ENCODE results near the gene CETN1.
A peak's percentile ranks its signal among the peaks of the same experiment; 100 is the strongest.

CETN1 gene

GRCh38 chr18:577643-578375, 2.4 kb upstream of the CETN1 start:
- DNase-seq = no peak

GRCh38 chr18:579238-579637, 942 bp upstream of the CETN1 start:
- no peak for DNase-seq

- DNase-seq = no peak
Observed at GRCh38 chr18:581096-581495, 916 bp downstream of the CETN1 start.

GRCh38 chr18:582465-582864, 2.3 kb downstream of the CETN1 start:
- no peak for DNase-seq

GRCh38 chr18:595068-595467, 14.9 kb downstream of the CETN1 start:
- no peak for DNase-seq

DNA sequence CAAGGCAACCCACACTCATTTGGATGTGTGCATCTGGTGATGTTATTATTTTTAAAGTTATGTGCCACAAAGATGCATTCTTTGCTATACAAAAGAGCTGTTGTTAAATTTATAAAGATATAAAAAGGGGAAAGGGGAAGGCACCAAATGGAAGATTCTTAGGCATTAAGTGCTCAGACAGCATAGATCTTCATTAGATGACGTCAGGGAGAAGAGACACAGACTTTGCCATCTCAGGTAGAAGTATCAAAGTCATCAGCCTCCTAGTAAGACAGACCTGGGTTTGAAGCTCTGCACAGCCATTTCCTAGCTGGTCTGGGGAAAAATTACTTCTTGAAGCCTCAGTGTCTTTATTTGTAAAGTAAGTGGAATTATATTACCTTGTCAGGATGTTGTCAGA, 15.4 kb downstream of the CETN1 start:
- DNase-seq = no peak

GRCh38 chr18:596288-596881, 16.2 kb downstream of the CETN1 start:
- peak; percentile 80 for DNase-seq

DNA sequence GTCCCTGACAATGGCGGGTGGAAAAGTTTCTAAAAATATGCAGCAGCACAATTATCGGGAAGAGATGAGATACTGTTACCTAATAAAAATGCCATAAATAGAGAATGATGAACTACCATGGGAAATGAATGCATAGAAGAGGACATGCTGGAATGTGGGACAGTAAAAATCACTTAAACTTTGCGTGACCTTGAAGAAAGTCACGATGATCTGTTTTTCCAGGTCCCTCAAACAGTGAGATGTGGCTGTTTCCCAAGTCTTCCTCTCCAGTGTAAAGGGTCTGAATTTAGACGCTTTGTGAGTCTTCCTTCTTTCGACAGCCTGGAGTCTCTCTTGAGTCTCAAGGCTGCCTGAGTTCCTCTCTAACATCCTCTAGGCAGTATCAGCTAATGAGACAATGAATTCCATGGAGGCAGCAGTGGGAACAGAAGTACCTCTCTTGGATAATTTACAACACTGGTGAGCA, 18.0 kb downstream of the CETN1 start:
- DNase-seq = no peak

DNA sequence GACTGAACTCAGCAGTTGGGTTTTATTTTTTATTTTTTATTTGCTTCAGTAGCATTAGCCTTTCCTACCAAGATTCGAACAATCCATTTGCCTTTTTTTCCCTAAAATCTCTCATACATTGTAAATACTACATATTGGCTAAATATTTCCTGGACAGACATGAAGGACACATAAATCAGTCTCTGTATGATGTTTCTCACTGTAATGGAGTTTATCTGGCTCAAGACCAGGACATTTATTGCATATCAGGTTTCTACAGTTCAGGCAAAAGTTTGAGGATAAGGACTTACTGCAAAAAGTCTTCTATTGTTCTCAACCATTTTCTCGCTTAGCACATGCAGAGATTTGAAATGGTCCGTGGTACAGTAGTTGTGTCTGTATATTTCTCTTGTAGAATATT, 19.9 kb downstream of the CETN1 start:
- DNase-seq = no peak

GRCh38 chr18:604771-605170, 24.6 kb downstream of the CETN1 start:
- no peak for DNase-seq

GRCh38 chr18:607930-608329, 27.8 kb downstream of the CETN1 start:
- no peak for DNase-seq

DNA sequence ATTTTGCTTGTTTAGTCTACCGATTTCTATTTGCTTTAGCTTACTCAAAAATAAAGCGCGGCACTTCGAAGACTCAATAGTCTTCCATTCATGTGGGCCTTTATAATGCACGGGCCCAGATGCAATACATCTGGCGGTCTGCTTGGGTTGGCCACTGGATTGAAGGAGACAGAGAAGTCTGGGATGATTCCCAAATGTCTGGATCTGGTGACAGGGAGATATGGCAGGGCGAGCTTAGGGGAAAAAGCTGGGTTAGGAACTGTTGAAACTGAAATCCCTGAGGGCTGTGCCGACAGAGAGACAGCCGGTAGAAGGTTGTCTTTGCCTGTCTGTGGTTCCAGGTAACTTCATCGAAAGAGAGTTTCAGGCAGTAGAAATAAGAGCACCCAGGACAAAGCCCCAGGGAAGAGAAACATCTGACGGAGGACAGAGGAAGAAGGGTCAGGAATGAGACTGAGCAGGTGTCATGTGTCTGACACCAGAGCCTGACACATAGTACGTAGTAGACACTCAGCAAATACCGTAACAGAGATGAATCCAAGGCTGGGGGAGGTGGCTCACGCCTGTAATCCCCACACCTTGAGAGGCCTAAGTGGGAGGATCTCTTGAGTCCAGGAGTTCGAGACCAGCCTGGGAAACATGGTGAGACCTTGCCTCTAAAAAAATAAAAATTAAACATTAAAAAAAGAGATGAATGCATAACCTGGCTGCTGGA, 30.2 kb downstream of the CETN1 start:
- DNase-seq = no peak

- no peak for DNase-seq
Observed at GRCh38 chr18:612156-612555, 32.0 kb downstream of the CETN1 start.

DNA sequence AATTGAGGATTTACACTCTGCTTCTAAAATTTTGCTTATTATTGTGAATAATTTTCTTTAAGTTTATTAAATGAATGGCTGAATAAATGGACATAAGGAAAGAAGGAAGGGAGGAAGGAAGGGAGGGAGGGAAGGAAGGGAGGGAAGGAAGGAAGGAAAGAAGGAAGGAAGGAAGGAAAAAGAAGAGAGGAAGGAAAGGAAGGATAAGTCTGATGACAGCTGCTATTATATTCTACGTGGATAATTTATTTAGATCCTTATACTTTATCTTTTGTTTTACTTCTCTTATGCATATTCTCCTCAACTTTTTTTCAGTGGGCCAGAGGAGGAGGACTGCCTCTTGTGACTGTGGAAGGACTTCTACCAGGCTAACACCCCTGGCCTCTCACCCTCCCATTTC, 34.0 kb downstream of the CETN1 start:
- no peak for DNase-seq

DNA sequence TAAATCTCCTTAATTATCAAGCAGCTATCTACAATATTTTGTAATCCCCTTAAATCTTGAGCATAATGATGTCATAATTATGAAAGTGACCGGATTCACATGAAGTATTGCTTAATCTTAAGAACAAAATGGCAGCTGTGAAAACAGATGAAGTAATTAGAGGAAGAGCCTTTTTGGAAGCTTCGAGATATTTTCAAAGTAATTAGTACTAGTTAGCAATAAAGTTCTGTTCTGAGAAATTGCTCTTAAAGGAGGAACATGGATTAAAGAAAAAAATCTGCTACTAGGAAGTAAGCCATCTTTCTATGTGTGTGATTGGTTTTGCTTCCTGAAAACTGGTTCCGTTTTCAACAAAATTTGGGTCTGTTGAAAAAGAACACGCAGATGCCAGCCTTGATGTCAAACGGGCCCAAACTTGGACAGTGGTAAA, 34.9 kb downstream of the CETN1 start:
- DNase-seq = no peak

DNA sequence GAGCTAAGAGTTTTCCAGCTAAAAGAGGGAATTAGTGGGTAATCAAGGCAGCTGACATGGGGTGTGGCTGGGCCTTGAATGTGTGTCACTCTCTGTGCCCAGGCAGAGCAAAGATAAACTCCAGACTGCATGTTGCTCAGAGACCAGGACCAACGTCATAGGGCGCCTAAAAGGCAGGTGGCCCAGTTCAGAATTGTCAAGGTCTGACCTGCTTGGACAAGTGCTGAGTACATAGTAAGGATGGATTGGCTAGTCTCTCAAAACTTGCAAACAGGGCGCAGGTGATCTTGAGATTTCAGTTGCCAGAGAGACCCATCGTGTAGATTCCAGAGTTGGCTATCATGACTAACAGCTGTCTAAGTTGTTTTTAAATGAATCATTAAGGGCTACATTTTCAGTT, 35.6 kb downstream of the CETN1 start:
- DNase-seq = no peak

GRCh38 chr18:616380-616995, 36.3 kb downstream of the CETN1 start:
- no peak for DNase-seq

DNA sequence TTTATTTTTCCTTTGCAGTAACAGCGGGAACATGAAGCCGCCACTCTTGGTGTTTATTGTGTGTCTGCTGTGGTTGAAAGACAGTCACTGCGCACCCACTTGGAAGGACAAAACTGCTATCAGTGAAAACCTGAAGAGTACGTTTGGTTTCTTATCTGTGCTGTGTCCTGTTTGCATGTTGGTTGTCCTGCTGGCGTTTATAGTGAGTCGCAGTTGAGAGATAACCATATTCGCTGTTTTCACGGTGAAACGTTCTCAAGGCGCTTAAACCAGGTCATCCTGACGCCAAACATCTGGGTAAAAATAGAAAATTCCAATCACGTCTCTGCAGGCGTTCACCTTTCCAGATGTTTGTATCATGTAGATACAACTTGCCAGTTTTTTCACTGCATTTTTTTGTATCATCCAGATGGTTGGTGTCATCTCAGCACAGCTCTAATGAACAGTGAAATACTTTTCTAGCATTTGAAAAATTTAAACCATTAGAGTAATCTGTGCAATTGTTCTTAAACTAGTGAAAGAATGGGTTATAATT, 37.9 kb downstream of the CETN1 start:
- DNase-seq = no peak

GRCh38 chr18:618618-619017, 38.4 kb downstream of the CETN1 start:
- DNase-seq = no peak

DNA sequence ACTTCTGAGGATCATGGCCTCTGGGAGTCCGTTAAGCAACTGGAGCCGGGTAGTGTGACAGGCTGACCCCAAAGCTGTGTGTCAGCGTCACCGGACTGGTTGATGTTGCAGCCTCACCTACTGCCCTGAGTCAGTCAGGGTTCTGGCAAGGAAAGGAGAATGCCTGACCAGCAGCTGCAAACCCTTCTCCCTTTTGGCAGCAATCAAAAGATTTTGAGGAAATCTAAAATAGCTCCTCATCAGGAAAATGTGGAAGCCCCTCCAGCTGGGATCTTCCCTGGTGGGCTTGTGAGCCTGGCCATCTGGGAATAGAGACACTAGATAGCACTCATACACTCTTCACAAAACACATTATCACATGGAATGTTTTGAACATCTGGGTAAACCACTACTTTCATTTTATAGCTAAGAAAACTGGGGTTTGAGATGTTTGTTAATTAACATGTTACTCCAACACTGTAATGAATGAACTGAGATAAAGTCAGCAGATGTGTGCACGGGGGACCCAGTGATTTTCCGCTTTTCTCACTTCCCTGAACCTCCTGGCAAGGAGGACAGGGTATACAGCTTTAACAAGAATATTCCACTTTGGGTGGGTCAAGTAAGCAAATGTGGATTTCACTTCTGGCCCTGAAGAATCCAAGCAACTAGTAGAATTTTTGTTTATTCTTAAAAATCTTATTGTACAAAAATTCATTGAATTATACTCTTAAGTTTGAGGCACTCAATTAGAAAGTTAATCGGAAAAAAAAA, 41.3 kb downstream of the CETN1 start:
- no peak for DNase-seq

DNA sequence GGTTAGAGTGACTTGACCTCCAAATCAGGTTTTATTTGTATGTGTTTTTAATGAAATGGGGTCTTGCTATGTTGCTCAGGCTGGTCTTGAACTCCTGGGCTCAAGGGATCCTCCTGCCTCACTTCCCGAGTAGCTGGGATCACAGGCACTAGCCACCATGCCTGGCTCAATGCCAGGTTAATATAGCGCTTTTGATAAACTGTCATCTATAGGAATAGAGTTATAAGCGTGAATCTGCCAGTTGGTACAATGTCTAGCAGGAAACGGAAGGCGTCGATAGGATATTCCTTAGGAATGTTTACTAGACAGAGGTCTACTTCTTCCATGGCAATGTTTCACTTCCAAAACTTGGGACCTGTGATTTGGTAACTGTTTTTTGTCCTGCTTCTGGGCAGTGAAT, 42.1 kb downstream of the CETN1 start:
- no peak for DNase-seq

DNA sequence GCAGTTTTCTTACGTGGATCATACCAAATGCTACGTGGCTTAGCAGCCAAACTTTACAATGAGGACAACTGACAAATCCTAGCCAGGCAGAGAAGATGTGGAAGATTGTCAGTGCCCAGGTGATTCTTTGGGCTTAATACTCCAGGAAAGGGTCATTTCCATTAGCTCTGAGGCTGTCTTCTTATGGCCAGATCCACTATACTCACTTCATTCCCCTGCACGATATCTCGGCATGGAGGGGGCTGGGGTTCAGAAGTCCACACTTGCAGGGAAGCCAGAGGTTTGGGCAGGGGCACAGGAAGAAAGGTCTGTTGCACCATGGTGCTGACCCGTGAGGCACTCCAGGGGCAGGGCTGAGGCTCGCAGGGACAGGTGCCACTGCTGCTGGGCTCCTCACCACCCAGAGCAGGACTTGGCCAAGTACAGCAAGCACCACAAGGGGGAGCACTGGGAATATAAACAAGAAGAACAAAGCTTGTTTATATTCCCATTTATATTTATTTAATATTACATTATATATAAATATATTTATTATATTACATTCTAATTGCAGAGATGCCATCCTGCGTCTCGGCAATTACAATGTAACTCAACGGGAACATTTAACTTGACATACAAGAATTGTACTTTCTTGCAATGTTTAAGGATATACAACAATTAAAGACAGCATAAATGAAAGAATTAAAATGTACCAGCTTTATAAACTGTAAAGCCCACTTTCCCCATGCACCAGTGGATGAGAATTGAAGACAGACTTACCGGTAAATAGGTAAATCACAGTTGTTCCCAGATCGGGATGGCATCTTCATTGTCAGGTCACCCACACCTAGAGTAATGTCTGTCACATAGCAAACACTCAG, 43.8 kb downstream of the CETN1 start:
- peak; percentile 80 for DNase-seq

Data from islet precursor cell (in vitro differentiated cells).